Hematopoietic multipotent progenitor cell treated with erythropoietin and hydrocortisone succinate and interleukin-3 and kit ligand, for 6 days (in vitro differentiated cells): ENCODE data around the gene TBC1D22A.
A peak's percentile ranks its signal among the peaks of the same experiment; 100 is the strongest.

Source experiments
- DNase-seq: peaks from one replicate; pipeline ENCODE4 v3.0.0-alpha.2; 2015

The TBC1D22A gene

GRCh38 chr22:47187176-47187957, 424.9 kb downstream of the TBC1D22A start:
- DNase-seq: no peak

- DNase-seq: no peak
These were observed 426.0 kb downstream of the TBC1D22A start for GRCh38 chr22:47188261-47189055.

- no peak for DNase-seq
These were observed 426.8 kb downstream of the TBC1D22A start for GRCh38 chr22:47189056-47189916.

- DNase-seq: no peak
These were observed 428.0 kb downstream of the TBC1D22A start for GRCh38 chr22:47190276-47190956.

GRCh38 chr22:47190957-47191670, 428.7 kb downstream of the TBC1D22A start:
- DNase-seq: no peak

- no peak for DNase-seq
These were observed 429.5 kb downstream of the TBC1D22A start for GRCh38 chr22:47191671-47192650.

GRCh38 chr22:47192651-47193437, 430.4 kb downstream of the TBC1D22A start:
- peak; percentile 37 for DNase-seq

GRCh38 chr22:47193606-47194329, 431.3 kb downstream of the TBC1D22A start:
- DNase-seq: no peak

GRCh38 chr22:47194476-47195155, 432.2 kb downstream of the TBC1D22A start:
- no peak for DNase-seq

- no peak for DNase-seq
These were observed 432.7 kb downstream of the TBC1D22A start for GRCh38 chr22:47195156-47195483.

- no peak for DNase-seq
These were observed 433.2 kb downstream of the TBC1D22A start for GRCh38 chr22:47195484-47196165.

GRCh38 chr22:47196166-47196849, 433.9 kb downstream of the TBC1D22A start:
- DNase-seq: no peak

- DNase-seq: no peak
These were observed 434.7 kb downstream of the TBC1D22A start for GRCh38 chr22:47196881-47197772.

- no peak for DNase-seq
These were observed 435.5 kb downstream of the TBC1D22A start for GRCh38 chr22:47197773-47198500.

GRCh38 chr22:47198801-47199251, 436.4 kb downstream of the TBC1D22A start:
- no peak for DNase-seq
